ENCODE results near the gene STXBP1.

Gene STXBP1

GRCh38 chr9:127633216-127633862 is 21.3 kb downstream of the STXBP1 start:
- H3K4me3 ChIP-seq (replicated peaks; ENCODE audit: low read depth, low read length) = no peak overlapping the region
- TF ChIP-seq CTCF (IDR thresholded peaks at IDR 0.05; ENCODE audit: low read length, missing control alignments) = no peak
- DNase-seq (ENCODE audit: low read depth) = no peak

- H3K4me3 ChIP-seq (replicated peaks; ENCODE audit: low read depth, low read length) = no peak overlapping the region
- peak; percentile 17 for DNase-seq (ENCODE audit: low read depth)
- TF ChIP-seq CTCF (IDR thresholded peaks at IDR 0.05; ENCODE audit: low read length, missing control alignments) = no peak
Observed at GRCh38 chr9:127634021-127634420, 21.9 kb downstream of the STXBP1 start.

GRCh38 chr9:127634698-127635097 is 22.6 kb downstream of the STXBP1 start:
- TF ChIP-seq CTCF (IDR thresholded peaks at IDR 0.05; ENCODE audit: low read length, missing control alignments) = no peak
- H3K4me3 ChIP-seq (replicated peaks; ENCODE audit: low read depth, low read length) = no peak overlapping the region
- no peak for DNase-seq (ENCODE audit: low read depth)

- H3K4me3 ChIP-seq (replicated peaks; ENCODE audit: low read depth, low read length) = no peak overlapping the region
- no peak for DNase-seq (ENCODE audit: low read depth)
- TF ChIP-seq CTCF (IDR thresholded peaks at IDR 0.05; ENCODE audit: low read length, missing control alignments) = no peak
Observed at GRCh38 chr9:127635201-127635735, 23.2 kb downstream of the STXBP1 start.

GRCh38 chr9:127637322-127637847 is 25.3 kb downstream of the STXBP1 start:
- H3K4me3 ChIP-seq (replicated peaks; ENCODE audit: low read depth, low read length) = peak overlapping the region; percentile 46
- DNase-seq (ENCODE audit: low read depth) = peak; percentile 90

GRCh38 chr9:127640908-127641545 is 28.9 kb downstream of the STXBP1 start:
- no peak for TF ChIP-seq CTCF (IDR thresholded peaks at IDR 0.05; ENCODE audit: low read length, missing control alignments)
- DNase-seq (ENCODE audit: low read depth) = no peak
- H3K4me3 ChIP-seq (replicated peaks; ENCODE audit: low read depth, low read length) = no peak overlapping the region

More at GRCh38 chr9:127637322-127637847, 25.3 kb downstream of the STXBP1 start:
- no peak for TF ChIP-seq CTCF (IDR thresholded peaks at IDR 0.05; ENCODE audit: low read length, missing control alignments)

Data from fibroblast of pulmonary artery (primary cell).